ENCODE measurements around the gene POLD4. TPM values are rescaled to one million over a fixed set of nuclear protein-coding genes. Genes with fewer than 3 reads are reported as not detected.

The POLD4 gene
- total RNA-seq, 1 experiment from 2014 or later = 44.2 TPM

GRCh38 chr11:67322049-67322448 lies 31.3 kb downstream of the POLD4 start:
- ChIA-PET POLR2A (interaction anchor here (0.6 kb wide), 1 partner anchor 93 kb away, joined by 3 read pairs; no protein-coding TSS in a partner anchor), RAD21 (ENCODE audit: low non-redundant PET in 1 of 2, low total read pairs in 2 of 2, uncharacterized antibody in 2 of 2, unreplicated experiment in 2 of 2) (no interaction called here), CTCF (no interaction called here)
- BruUV-seq (replicated peaks) = no TSS peak
- Histone ChIP-seq H3K9ac (ENCODE audit: low read length) (no peak overlapping the region), H3K9me2 (ENCODE audit: insufficient read depth) (no peaks in the 10 kb centered on the region), H3K4me2 (ENCODE audit: low read length) (no peak overlapping the region), H3K36me3 (ENCODE audit: control insufficient read depth in 1 of 2, insufficient read depth in 2 of 2, low read length in 2 of 2) (no peaks in the 10 kb centered on the region; a peak in 1 of 4 replicates), H2AFZ (ENCODE audit: low read depth, low read length, poor library complexity, severe bottlenecking) (no peak overlapping the region), H3K79me2 (ENCODE audit: insufficient read depth, low read length) (peaks cover 11% of the 10 kb centered on the region; the same call in 1 of the 2 replicates), H4K20me1 (ENCODE audit: insufficient read depth) (no peaks in the 10 kb centered on the region), H3K4me1 (ENCODE audit: control insufficient read depth in 1 of 2, insufficient read depth in 2 of 2, low read length in 2 of 2) (peaks cover 3 to 12% of the 10 kb centered on the region in 2 experiments; a peak in 2 of 4 replicates), H3K27ac (ENCODE audit: low read depth, low read length) (no peak overlapping the region), H3K4me3 (replicated peaks in 1 of 2; ENCODE audit: low read depth in 1 of 2, low read length in 2 of 2) (no peak overlapping the region), H3K27me3 (ENCODE audit: insufficient read depth, low read length) (no peaks in the 10 kb centered on the region), H3K9me3 (ENCODE audit: control insufficient read depth in 1 of 2, insufficient read depth in 1 of 2, low read depth in 1 of 2, low read length in 2 of 2) (no peaks in the 10 kb centered on the region)
- intact Hi-C loops (cut with micrococcal nuclease) = no loop called here
- TF ChIP-seq ZFX (IDR thresholded peaks at IDR 0.05) (no peak), ELF1 (IDR thresholded peaks at IDR 0.05; ENCODE audit: borderline replicate concordance, low read depth) (no peak), POLR2AphosphoS5 (IDR thresholded peaks at IDR 0.05; ENCODE audit: low read depth, low read length) (no peak)
- DNase-seq (ENCODE audit: low read depth, low spot score) = no peak
- no peak for ATAC-seq

DNA sequence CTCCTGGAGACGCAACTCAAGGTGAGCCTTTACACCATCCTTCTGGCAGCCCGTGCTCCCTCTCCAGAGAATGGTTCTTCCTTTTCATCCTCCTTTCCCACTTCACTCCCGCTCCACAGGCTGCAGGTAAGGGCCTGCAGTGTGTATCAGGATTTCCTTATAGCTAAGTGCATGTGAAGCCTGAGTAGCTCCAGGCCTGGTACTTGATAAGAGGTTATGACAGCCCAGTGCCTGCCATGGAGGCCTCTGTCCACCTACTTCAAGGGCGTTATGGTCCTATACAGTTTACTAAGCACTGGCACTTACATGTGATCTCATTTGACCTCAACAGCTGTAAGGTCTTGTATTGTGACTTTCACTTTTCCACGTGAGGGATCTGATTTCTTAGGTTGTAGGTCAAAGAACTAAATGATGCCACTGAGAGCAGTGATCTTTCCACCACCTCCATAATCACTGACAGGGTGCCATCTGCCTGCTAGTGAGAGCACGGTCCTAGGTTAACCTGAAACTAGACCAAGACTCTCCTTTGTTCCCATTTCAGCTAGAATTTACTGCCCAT lies 32.0 kb downstream of the POLD4 start:
- no peak overlapping the region for H3K27ac ChIP-seq (ENCODE audit: low read depth, low read length)

More for the DNA sequence above, 32.0 kb downstream of the POLD4 start:
- no peaks in the 10 kb centered on the region; a peak in 1 of 4 replicates for H3K36me3 ChIP-seq (ENCODE audit: control insufficient read depth in 1 of 2, insufficient read depth in 2 of 2, low read length in 2 of 2)
- no peaks in the 10 kb centered on the region for H4K20me1 ChIP-seq (ENCODE audit: insufficient read depth)
- H3K27me3 ChIP-seq (ENCODE audit: insufficient read depth, low read length) = no peaks in the 10 kb centered on the region
- ChIA-PET RAD21 (ENCODE audit: low non-redundant PET in 1 of 2, low total read pairs in 2 of 2, uncharacterized antibody in 2 of 2, unreplicated experiment in 2 of 2) (no interaction called here), POLR2A (interaction anchor here (0.6 kb wide), 1 partner anchor 93 kb away, joined by 3 read pairs; no protein-coding TSS in a partner anchor), CTCF (interaction anchor here (1.2 to 2.4 kb wide), 2 partner anchors 25 to 61 kb away, joined by 3 to 9 read pairs; no protein-coding TSS in a partner anchor)
- H3K4me2 ChIP-seq (ENCODE audit: low read length) = no peak overlapping the region
- TF ChIP-seq YY1 (IDR thresholded peaks at IDR 0.05; ENCODE audit: extremely low read depth, insufficient replicate concordance, low read depth, low read length) = no peak
- TF ChIP-seq, protein P1, sequence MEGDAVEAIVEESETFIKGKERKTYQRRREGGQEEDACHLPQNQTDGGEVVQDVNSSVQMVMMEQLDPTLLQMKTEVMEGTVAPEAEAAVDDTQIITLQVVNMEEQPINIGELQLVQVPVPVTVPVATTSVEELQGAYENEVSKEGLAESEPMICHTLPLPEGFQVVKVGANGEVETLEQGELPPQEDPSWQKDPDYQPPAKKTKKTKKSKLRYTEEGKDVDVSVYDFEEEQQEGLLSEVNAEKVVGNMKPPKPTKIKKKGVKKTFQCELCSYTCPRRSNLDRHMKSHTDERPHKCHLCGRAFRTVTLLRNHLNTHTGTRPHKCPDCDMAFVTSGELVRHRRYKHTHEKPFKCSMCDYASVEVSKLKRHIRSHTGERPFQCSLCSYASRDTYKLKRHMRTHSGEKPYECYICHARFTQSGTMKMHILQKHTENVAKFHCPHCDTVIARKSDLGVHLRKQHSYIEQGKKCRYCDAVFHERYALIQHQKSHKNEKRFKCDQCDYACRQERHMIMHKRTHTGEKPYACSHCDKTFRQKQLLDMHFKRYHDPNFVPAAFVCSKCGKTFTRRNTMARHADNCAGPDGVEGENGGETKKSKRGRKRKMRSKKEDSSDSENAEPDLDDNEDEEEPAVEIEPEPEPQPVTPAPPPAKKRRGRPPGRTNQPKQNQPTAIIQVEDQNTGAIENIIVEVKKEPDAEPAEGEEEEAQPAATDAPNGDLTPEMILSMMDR (IDR thresholded peaks at IDR 0.05 in 2 of 3, conservative IDR thresholded peaks at IDR 0.05 in 1 of 3; ENCODE audit: borderline replicate concordance in 1 of 3, insufficient read depth in 1 of 3, low read depth in 2 of 3, low read length in 2 of 3) = no peak
- no peak for TF ChIP-seq CBX3 (IDR thresholded peaks at IDR 0.05; ENCODE audit: low read depth)
- TF ChIP-seq ATF3 (IDR thresholded peaks at IDR 0.05) = no peak
- no peak for TF ChIP-seq EGR1 (IDR thresholded peaks at IDR 0.05; ENCODE audit: low read depth)
- TF ChIP-seq ZFX (IDR thresholded peaks at IDR 0.05) = no peak
- TF ChIP-seq EZH2phosphoT487 (IDR thresholded peaks at IDR 0.05; ENCODE audit: borderline replicate concordance) = no peak
- TF ChIP-seq POLR2A (IDR thresholded peaks at IDR 0.05; ENCODE audit: borderline replicate concordance, extremely low read depth, insufficient read depth, insufficient read length) = no peak
- no peak for TF ChIP-seq ELF1 (IDR thresholded peaks at IDR 0.05; ENCODE audit: borderline replicate concordance, low read depth)
- no peak for TF ChIP-seq JUND (IDR thresholded peaks at IDR 0.05)
- no peak for TF ChIP-seq RAD21 (IDR thresholded peaks at IDR 0.05; ENCODE audit: low read depth)
- BruUV-seq (replicated peaks) = no TSS peak
- H3K4me1 ChIP-seq (ENCODE audit: control insufficient read depth in 1 of 2, insufficient read depth in 2 of 2, low read length in 2 of 2) = peaks cover 3 to 16% of the 10 kb centered on the region in 2 experiments; a peak in 2 of 4 replicates
- no peak overlapping the region for H3K4me3 ChIP-seq (replicated peaks in 1 of 2; ENCODE audit: low read depth in 1 of 2, low read length in 2 of 2)
- no peak overlapping the region for H2AFZ ChIP-seq (ENCODE audit: low read depth, low read length, poor library complexity, severe bottlenecking)
- H3K9ac ChIP-seq (ENCODE audit: low read length) = no peak overlapping the region
- ATAC-seq = no peak
- peaks cover 11% of the 10 kb centered on the region; the same call in 1 of the 2 replicates for H3K79me2 ChIP-seq (ENCODE audit: insufficient read depth, low read length)
- intact Hi-C loops (cut with micrococcal nuclease) = no loop called here
- H3K9me2 ChIP-seq (ENCODE audit: insufficient read depth) = no peaks in the 10 kb centered on the region
- DNase-seq (ENCODE audit: low read depth, low spot score) = no peak
- H3K9me3 ChIP-seq (ENCODE audit: control insufficient read depth in 1 of 2, insufficient read depth in 1 of 2, low read depth in 1 of 2, low read length in 2 of 2) = no peaks in the 10 kb centered on the region
